Measurements from ENCODE around the gene PKN2. TPM values are rescaled to one million over a fixed set of nuclear protein-coding genes. Genes with fewer than 3 reads are reported as not detected.

Gene PKN2
- total and polyA plus RNA-seq, 2 of the 4 experiments (the other 2 are of a cell fraction), result 12.7 to 22.2 TPM

- Histone ChIP-seq H3K4me2 (ENCODE audit: low read depth, low read length) (no peak overlapping the region), H2AK9ac (replicated peaks; ENCODE audit: low read depth, low read length, poor library complexity) (no peak overlapping the region), H3K36me3 (ENCODE audit: control insufficient read depth, insufficient read depth, low read length) (no peaks in the 10 kb centered on the region), H3K18ac (ENCODE audit: low read depth, low read length) (no peak overlapping the region), H2BK5ac (ENCODE audit: low read depth, low read length, poor library complexity, severe bottlenecking) (no peak overlapping the region), H3K4me3 (ENCODE audit: insufficient read depth, low read depth, low read length) (no peak overlapping the region), H3K27ac (ENCODE audit: insufficient read depth, low read length) (no peak overlapping the region), H4K20me1 (ENCODE audit: insufficient read depth, low read length) (no peaks in the 10 kb centered on the region), H3K4ac (ENCODE audit: low read depth, low read length) (no peak overlapping the region), H2AFZ (replicated peaks; ENCODE audit: low read length, poor library complexity) (no peak overlapping the region), H3K23ac (ENCODE audit: low read depth, low read length) (no peak overlapping the region), H3K14ac (replicated peaks; ENCODE audit: low read depth, low read length) (no peak overlapping the region), H2BK20ac (ENCODE audit: low read depth, low read length) (no peak overlapping the region), H4K5ac (ENCODE audit: low read depth, low read length) (no peak overlapping the region), H3K4me1 (ENCODE audit: control insufficient read depth, insufficient read depth, low read length) (no peaks in the 10 kb centered on the region), H3K56ac (ENCODE audit: extremely low read depth, insufficient read depth, low read length) (no peak overlapping the region), H4K91ac (ENCODE audit: insufficient read depth, low read depth, low read length) (no peak overlapping the region), H3K9me1 (ENCODE audit: insufficient read depth, low read length) (no peaks in the 10 kb centered on the region), H2BK120ac (ENCODE audit: low read depth, low read length) (no peak overlapping the region), H4K8ac (ENCODE audit: low read depth in 2 of 2, low read length in 2 of 2) (no peak overlapping the region), H3K9me3 (ENCODE audit: control insufficient read depth, insufficient read depth, low read length) (peaks cover 3% of the 10 kb centered on the region; the same call in 1 of the 2 replicates), H3K79me1 (ENCODE audit: low read depth in 1 of 2, low read length in 2 of 2) (no peaks in the 10 kb centered on the region), H2BK15ac (ENCODE audit: low read depth, low read length) (no peak overlapping the region), H2AK5ac (ENCODE audit: low read depth, low read length) (no peak overlapping the region), H3K27me3 (ENCODE audit: control insufficient read depth, insufficient read depth, low read length) (no peaks in the 10 kb centered on the region), H3K9ac (ENCODE audit: low read depth, low read length) (no peak overlapping the region)
- CTCF ChIA-PET, result no interaction called here
- no CpG with 5 or more reads among the region's 1 CpG for WGBS, 2 experiments (ENCODE audit: extremely low coverage in 2 of 2, insufficient read length in 1 of 2)
- POLR2A ChIA-PET (ENCODE audit: unreplicated experiment), result no interaction called here
- ATAC-seq (ENCODE audit: low read depth), result no peak
- dilution Hi-C loops (cut with HindIII; ENCODE audit: low sequenced_read_pairs, unreplicated experiment), result no loop called here
- no TSS peak for BruUV-seq (replicated peaks)
- intact Hi-C loops (cut with micrococcal nuclease), result no loop called here
- TF ChIP-seq RCOR1 (IDR thresholded peaks at IDR 0.05; ENCODE audit: insufficient replicate concordance, low read length) (no peak), RAD21 (IDR thresholded peaks at IDR 0.05; ENCODE audit: low read length) (no peak), MAFK (IDR thresholded peaks at IDR 0.05; ENCODE audit: low read depth, low read length) (no peak), NFE2L2 (IDR thresholded peaks at IDR 0.05; ENCODE audit: low read depth, low read length) (no peak), MXI1 (IDR thresholded peaks at IDR 0.05; ENCODE audit: borderline replicate concordance, low read depth, low read length) (no peak), CEBPB (IDR thresholded peaks at IDR 0.05; ENCODE audit: low read depth, low read length) (no peak), CHD1 (IDR thresholded peaks at IDR 0.05; ENCODE audit: low read depth, low read length) (no peak), USF2 (IDR thresholded peaks at IDR 0.05; ENCODE audit: low read depth, low read length) (no peak), POLR2A (IDR thresholded peaks at IDR 0.05; ENCODE audit: low read depth, low read length) (no peak), RFX5 (IDR thresholded peaks at IDR 0.05; ENCODE audit: low read depth, low read length) (no peak), MAZ (IDR thresholded peaks at IDR 0.05; ENCODE audit: borderline replicate concordance, low read depth, low read length) (no peak), FOS (IDR thresholded peaks at IDR 0.05; ENCODE audit: low read depth, low read length) (no peak), BHLHE40 (IDR thresholded peaks at IDR 0.05; ENCODE audit: low read depth, low read length) (no peak)
- TF ChIP-seq, protein P1, sequence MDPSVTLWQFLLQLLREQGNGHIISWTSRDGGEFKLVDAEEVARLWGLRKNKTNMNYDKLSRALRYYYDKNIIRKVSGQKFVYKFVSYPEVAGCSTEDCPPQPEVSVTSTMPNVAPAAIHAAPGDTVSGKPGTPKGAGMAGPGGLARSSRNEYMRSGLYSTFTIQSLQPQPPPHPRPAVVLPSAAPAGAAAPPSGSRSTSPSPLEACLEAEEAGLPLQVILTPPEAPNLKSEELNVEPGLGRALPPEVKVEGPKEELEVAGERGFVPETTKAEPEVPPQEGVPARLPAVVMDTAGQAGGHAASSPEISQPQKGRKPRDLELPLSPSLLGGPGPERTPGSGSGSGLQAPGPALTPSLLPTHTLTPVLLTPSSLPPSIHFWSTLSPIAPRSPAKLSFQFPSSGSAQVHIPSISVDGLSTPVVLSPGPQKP (IDR thresholded peaks at IDR 0.05; ENCODE audit: borderline replicate concordance, low read depth, low read length), result no peak
- no peak for DNase-seq
- in situ Hi-C loops (cut with MboI; ENCODE audit: low sequenced_read_pairs), result no loop called here
Measured at GRCh38 chr1:88640060-88640459, 44.0 kb upstream of the PKN2 start.
